Muscle of arm (tissue), 12 donors: ENCODE measurements around the gene FOXL3. TPM values are rescaled to one million over a fixed set of nuclear protein-coding genes. Genes with fewer than 3 reads are reported as not detected.

Experiments
- DNase-seq: peaks from one replicate; pipeline ENCODE4 v3.0.0-alpha.2; 2013
- polyA plus RNA-seq, 12 donors: library from polyadenylated mRNA; unstranded; fragments of 120-200 nt; gene quantifications; one replicate each; pipeline ENCODE4 v1.2.1, GENCODE V29; 2013; ENCODE audit not compliant: insufficient read length in 12 of 12

Gene FOXL3
- polyA plus RNA-seq, 12 donors = not detected

- no peak for DNase-seq
Observed at GRCh38 chr7:336810-337566, 47.0 kb downstream of the FOXL3 start.

- no peak for DNase-seq
Observed at GRCh38 chr7:337567-337951, 47.6 kb downstream of the FOXL3 start.

- DNase-seq = no peak
Observed at GRCh38 chr7:338295-339061, 48.5 kb downstream of the FOXL3 start.

GRCh38 chr7:339062-339342 is 49.0 kb downstream of the FOXL3 start:
- no peak for DNase-seq

DNA sequence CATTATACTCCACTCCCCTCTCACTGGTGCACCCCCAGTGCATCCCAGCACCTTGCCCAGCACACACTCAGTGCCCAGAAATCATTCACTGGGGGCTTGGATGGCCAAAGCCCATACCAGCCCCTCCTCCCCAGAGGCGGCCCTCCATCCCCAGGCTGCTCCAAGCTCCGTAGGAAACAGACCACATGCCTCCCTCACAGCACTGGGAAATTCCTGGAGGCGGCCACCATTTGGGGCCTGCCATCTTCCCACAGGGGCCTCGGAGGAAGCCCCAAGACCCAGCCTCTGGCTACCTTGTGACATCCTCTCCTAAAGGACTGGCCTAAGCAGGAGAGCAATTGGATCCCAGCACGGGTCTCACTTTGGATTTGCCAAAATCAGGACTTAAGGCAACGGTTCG is 49.7 kb downstream of the FOXL3 start:
- DNase-seq = no peak

DNA sequence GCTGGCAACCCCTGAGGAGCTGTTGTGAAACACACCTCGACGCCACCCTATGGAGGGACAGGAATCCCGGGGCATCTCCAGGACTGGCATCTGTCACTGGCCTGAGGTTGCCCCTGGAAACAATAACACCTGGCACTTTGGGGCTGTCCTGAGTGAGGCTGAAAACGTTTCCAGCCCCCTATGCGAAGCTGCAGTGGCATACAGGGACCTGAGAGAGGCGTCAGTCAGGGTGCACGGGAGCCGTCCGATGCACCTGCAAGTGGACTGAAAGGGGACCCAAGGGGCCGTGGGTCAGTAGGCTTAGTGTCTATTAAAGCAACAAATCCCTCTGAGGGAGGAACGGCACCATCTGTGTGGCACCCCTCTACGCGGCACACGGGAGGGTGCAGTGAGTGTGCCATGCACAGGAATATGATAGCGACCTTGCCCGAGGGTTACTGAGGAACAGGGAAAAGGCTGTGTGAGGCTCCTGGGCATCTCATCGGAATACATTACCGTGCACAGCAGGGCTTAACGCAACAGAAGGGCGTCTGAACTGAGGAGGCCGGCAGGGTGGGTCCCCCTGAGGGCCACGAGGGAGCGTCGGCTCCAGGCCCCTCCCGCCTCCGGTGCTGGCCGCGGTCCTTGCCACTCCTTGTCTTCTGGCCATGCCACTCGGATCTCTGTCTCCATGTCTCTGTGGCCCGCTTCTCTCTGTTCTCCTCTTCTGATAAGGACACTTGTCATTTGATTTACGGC is 50.4 kb downstream of the FOXL3 start:
- DNase-seq = no peak

Other genes with a start within 250 kb of the FOXL3 start
- gene FAM20C, start 97.6 kb upstream of the FOXL3 start, polyA plus RNA-seq = 10 to 100 TPM in 11 of 12 donors, not detected in 1; 24.0 to 51.8 (median 32.9) TPM
- 100 to 1,000 TPM in 1 of 12 donors, 10 to 100 TPM in 11; 22.4 to 696 (median 34.8) TPM for gene PDGFA, start 229.7 kb downstream of the FOXL3 start, polyA plus RNA-seq